ENCODE results near the gene PRR12.

DNA sequence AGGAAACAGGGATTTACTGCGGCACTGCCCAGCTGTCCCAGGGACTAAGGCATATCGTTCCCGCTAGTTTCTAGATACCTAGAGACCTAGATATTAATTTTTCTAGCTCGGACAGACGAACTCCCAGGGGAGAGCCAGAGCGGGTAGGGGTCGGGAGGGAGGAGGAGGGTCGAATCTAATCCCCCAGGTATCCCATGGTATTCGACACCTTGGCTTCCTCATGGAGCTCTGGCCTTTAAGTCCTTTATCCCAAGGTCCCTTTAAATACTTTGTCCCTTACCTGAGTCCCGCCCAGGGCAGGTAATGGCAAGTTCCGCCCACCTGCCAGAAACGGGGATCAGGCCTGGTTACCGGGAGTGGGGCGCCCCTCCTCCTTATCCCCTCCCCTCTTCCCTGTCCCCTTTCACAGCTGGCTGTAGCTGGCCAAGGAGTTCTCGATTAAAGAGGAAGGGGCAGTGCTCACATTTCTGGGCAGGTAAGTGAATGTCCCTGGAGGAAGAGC is 9.9 kb upstream of the PRR12 start, which contains the start of gene PRRG2:
- TF ChIP-seq, protein P1, sequence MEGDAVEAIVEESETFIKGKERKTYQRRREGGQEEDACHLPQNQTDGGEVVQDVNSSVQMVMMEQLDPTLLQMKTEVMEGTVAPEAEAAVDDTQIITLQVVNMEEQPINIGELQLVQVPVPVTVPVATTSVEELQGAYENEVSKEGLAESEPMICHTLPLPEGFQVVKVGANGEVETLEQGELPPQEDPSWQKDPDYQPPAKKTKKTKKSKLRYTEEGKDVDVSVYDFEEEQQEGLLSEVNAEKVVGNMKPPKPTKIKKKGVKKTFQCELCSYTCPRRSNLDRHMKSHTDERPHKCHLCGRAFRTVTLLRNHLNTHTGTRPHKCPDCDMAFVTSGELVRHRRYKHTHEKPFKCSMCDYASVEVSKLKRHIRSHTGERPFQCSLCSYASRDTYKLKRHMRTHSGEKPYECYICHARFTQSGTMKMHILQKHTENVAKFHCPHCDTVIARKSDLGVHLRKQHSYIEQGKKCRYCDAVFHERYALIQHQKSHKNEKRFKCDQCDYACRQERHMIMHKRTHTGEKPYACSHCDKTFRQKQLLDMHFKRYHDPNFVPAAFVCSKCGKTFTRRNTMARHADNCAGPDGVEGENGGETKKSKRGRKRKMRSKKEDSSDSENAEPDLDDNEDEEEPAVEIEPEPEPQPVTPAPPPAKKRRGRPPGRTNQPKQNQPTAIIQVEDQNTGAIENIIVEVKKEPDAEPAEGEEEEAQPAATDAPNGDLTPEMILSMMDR (conservative IDR thresholded peaks at IDR 0.05): no peak
- TF ChIP-seq EZH2 (IDR thresholded peaks at IDR 0.05; ENCODE audit: low read depth): no peak

Measured in PC-9 (cell line).